GM23338 (cell line): Measurements from ENCODE around the gene HES4. TPM values are rescaled to one million over a fixed set of nuclear protein-coding genes. Genes with fewer than 3 reads are reported as not detected.

Source experiments
- ATAC-seq: fragments of 200-7000 bp; cut with Tn5 transposase; 3 replicates; pipeline ENCODE4 v1.9.1; 2020
- DNase-seq: peaks from one replicate; pipeline ENCODE4 v3.0.0-alpha.2; 2015; ENCODE audit warnings: low spot score
- H2AFZ ChIP-seq: fragments of 200-600 bp; sonication (generic); 2 replicates; pipeline ENCODE4 v1.8.0; 2016; ENCODE audit warnings: antibody characterized with exemption, mild to moderate bottlenecking, moderate library complexity
- H3F3A ChIP-seq: fragments of 200-600 bp; sonication (generic); replicated peaks from 2 replicates; pipeline ENCODE4 v1.8.0; 2017; ENCODE audit warnings: antibody characterized with exemption, mixed run types, low read depth
- H3K27ac ChIP-seq: fragments of 200-600 bp; sonication (generic); 2 replicates; pipeline ENCODE4 v1.6.1; 2016; ENCODE audit warnings: low read depth
- H3K27me3 ChIP-seq: fragments of 200-600 bp; sonication (generic); 2 replicates; pipeline ENCODE4 v1.8.0; 2016; ENCODE audit warnings: mild to moderate bottlenecking, mixed run types, moderate library complexity; ENCODE audit not compliant: insufficient read depth
- H3K36me3 ChIP-seq: fragments of 200-600 bp; sonication (generic); 2 replicates; pipeline ENCODE4 v1.8.0; 2016; ENCODE audit warnings: mild to moderate bottlenecking; ENCODE audit not compliant: insufficient read depth
- H3K4me1 ChIP-seq: fragments of 200-600 bp; sonication (generic); 2 replicates; pipeline ENCODE4 v1.8.0; 2016; ENCODE audit warnings: mild to moderate bottlenecking, moderate library complexity; ENCODE audit not compliant: insufficient read depth
- H3K4me2 ChIP-seq: fragments of 200-600 bp; sonication (generic); 2 replicates; pipeline ENCODE4 v1.7.1; 2017; ENCODE audit warnings: mixed run types
- H3K4me3 ChIP-seq: fragments of 200-600 bp; sonication (generic); 2 replicates; pipeline ENCODE4 v1.6.1; 2016; ENCODE audit warnings: mixed run types
- H3K79me2 ChIP-seq: fragments of 200-600 bp; sonication (generic); replicated peaks from 2 replicates; pipeline ENCODE4 v1.8.0; 2017; ENCODE audit warnings: mild to moderate bottlenecking; ENCODE audit not compliant: insufficient read depth
- H3K9me2 ChIP-seq: fragments of 200-600 bp; sonication (generic); 2 replicates; pipeline ENCODE4 v1.8.0; 2017; ENCODE audit not compliant: insufficient read depth
- H4K20me1 ChIP-seq: fragments of 200-600 bp; sonication (generic); replicated peaks from 2 replicates; pipeline ENCODE4 v1.8.0; 2017; ENCODE audit warnings: mild to moderate bottlenecking; ENCODE audit not compliant: insufficient read depth
- H3K27ac Mint-ChIP-seq: 2 replicates; pipeline ENCODE4 v1.8.0; 2020; ENCODE audit warnings: inconsistent platforms, mild to moderate bottlenecking, moderate library complexity, mixed read lengths
- H3K27me3 Mint-ChIP-seq: 3 replicates; pipeline ENCODE4 v1.8.0; 2022; ENCODE audit warnings: low read depth, mild to moderate bottlenecking, moderate library complexity, mixed read lengths, inconsistent platforms; ENCODE audit not compliant: insufficient read depth, poor library complexity
- H3K36me3 Mint-ChIP-seq: 3 replicates; pipeline ENCODE4 v1.8.0; 2021; ENCODE audit warnings: low read depth, mild to moderate bottlenecking, inconsistent platforms, moderate library complexity, mixed read lengths
- H3K4me1 Mint-ChIP-seq: 3 replicates; pipeline ENCODE4 v1.8.0; 2020; ENCODE audit warnings: mild to moderate bottlenecking, inconsistent platforms, mixed read lengths
- H3K4me3 Mint-ChIP-seq: 3 replicates; pipeline ENCODE4 v1.8.0; 2021; ENCODE audit warnings: moderate library complexity, mild to moderate bottlenecking, inconsistent platforms, mixed read lengths
- H3K9me3 Mint-ChIP-seq: 3 replicates; pipeline ENCODE4 v1.8.0; 2020; ENCODE audit warnings: moderate library complexity, mild to moderate bottlenecking, inconsistent platforms, mixed read lengths
- CREB1 ChIP-seq: fragments of 250-450 bp; sonication (Bioruptor Pico); IDR thresholded peaks from 2 replicates; pipeline ENCODE4 v1.5.0; 2020; ENCODE audit warnings: low read depth, mild to moderate bottlenecking, moderate library complexity
- EZH2 ChIP-seq: fragments of 200-600 bp; sonication (generic); IDR thresholded peaks from one replicate; pipeline ENCODE4 v1.8.0; 2017; ENCODE audit warnings: antibody characterized with exemption, mild to moderate bottlenecking, low read depth; ENCODE audit not compliant: unreplicated experiment
- EZH2phosphoT487 ChIP-seq: fragments of 200-600 bp; sonication (generic); IDR thresholded peaks from one replicate; pipeline ENCODE4 v1.8.1; 2018; ENCODE audit warnings: antibody characterized with exemption; ENCODE audit not compliant: unreplicated experiment
- JUNB ChIP-seq: IDR thresholded peaks from one replicate; pipeline ENCODE4 v1.6.1; 2016; ENCODE audit warnings: antibody characterized with exemption; ENCODE audit not compliant: unreplicated experiment
- NANOG ChIP-seq: IDR thresholded peaks from 2 replicates; pipeline ENCODE4 v1.6.1; 2016; ENCODE audit warnings: antibody characterized with exemption, borderline replicate concordance
- POLR2AphosphoS5 ChIP-seq: IDR thresholded peaks from 2 replicates; pipeline ENCODE4 v1.6.1; 2016; ENCODE audit warnings: antibody characterized with exemption, low read depth
- STAT1 ChIP-seq: IDR thresholded peaks from one replicate; pipeline ENCODE4 v1.6.1; 2016; ENCODE audit warnings: antibody characterized with exemption; ENCODE audit not compliant: unreplicated experiment
- polyA plus RNA-seq: library from polyadenylated mRNA; unstranded; fragments of >200 nt; fragmentation: Nextera tagmentation; extraction: Ambion mirVana; gene quantifications from 2 replicates; pipeline ENCODE4 v1.2.1, GENCODE V29; 2016
- total RNA-seq: library from RNA; depleted of rRNA; stranded (reverse); fragments of >200 nt; shearing (Covaris generic); gene quantifications from 2 replicates; pipeline ENCODE4 v1.2.3, GENCODE V29; 2014
- TF ChIP-seq, protein P1 (sequence below): fragments of 250-450 bp; sonication (Bioruptor Pico); IDR thresholded peaks from 2 replicates; pipeline ENCODE4 v1.5.0; 2020; ENCODE audit warnings: mild to moderate bottlenecking, moderate library complexity
- TF ChIP-seq, protein P2 (sequence below): IDR thresholded peaks from one replicate; pipeline ENCODE4 v1.6.1; 2018; ENCODE audit warnings: antibody characterized with exemption; ENCODE audit not compliant: unreplicated experiment
- TF ChIP-seq, protein P3 (sequence below): IDR thresholded peaks from 2 replicates; pipeline ENCODE4 v1.6.1; 2016; ENCODE audit warnings: antibody characterized with exemption

HES4 gene
- total and polyA plus RNA-seq, 2 experiments from 2014 or later = 2.3 to 6.7 TPM

DNA sequence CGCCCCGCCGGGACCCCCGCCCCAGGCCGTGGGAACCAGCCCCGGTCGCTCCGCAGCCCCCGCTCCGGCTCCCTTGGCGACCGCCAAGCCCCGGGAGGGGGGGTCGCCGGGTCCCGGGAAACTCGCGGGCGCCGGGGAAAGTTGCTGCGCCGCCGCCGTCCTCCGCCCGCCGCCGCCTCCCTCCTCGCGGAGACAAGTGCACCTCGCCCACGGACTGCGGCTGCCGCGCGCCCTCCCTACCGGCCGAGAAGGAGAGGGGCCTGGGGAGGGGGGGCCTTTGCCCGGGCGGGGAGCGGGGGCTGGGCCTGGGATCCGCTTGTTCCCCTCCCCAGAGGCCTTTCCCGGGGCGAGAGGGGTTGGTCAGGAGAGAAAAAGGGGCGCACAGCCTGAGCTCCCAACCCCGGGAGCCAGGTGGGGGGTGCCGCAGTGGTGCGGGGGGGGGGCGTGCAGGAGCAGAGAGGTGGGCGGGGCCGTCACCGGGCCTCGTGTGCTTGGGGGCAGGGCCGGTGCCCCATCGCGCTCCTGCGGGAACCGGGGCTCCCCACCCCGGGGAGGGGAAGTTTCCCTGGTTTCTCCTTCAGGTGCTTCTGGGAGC is 20.6 kb upstream of the HES4 start:
- Histone ChIP-seq H3K27me3 (peaks cover 2% of the 10 kb centered on the region; the same call in 1 of the 2 replicates), H3K79me2 (0 out of 2 replicates have a peak, but pooled peaks cover 5% of the 10 kb centered on the region), H3K4me1 (peaks cover 37% of the 10 kb centered on the region), H3K27ac (no peak overlapping the region), H2AFZ (no peak overlapping the region), H4K20me1 (0 out of 2 replicates have a peak, but pooled peaks cover 4% of the 10 kb centered on the region), H3K4me3 (peak overlapping the region; percentile 68), H3K9me2 (no peaks in the 10 kb centered on the region), H3F3A (no peaks in the 10 kb centered on the region), H3K36me3 (no peaks in the 10 kb centered on the region), H3K4me2 (peak overlapping the region; percentile 94)
- DNase-seq = peak; percentile 28
- H3K4me1 Mint-ChIP-seq = peaks cover 29% of the 10 kb centered on the region
- peak overlapping the region; percentile 67; the same call in 2 of the 3 replicates for H3K4me3 Mint-ChIP-seq
- no peak for TF ChIP-seq STAT1
- TF ChIP-seq EZH2 = no peak
- no peak for TF ChIP-seq JUNB
- TF ChIP-seq EZH2phosphoT487 = no peak
- TF ChIP-seq CREB1 (CRISPR knock-in tag) = no peak
- H3K36me3 Mint-ChIP-seq = peaks cover 20% of the 10 kb centered on the region
- H3K27me3 Mint-ChIP-seq = peaks cover 23% of the 10 kb centered on the region
- H3K9me3 Mint-ChIP-seq = no peaks in the 10 kb centered on the region; the same call in 2 of the 3 replicates
- no peak overlapping the region for H3K27ac Mint-ChIP-seq
- no peak; the same call in 2 of the 3 replicates for ATAC-seq

DNA sequence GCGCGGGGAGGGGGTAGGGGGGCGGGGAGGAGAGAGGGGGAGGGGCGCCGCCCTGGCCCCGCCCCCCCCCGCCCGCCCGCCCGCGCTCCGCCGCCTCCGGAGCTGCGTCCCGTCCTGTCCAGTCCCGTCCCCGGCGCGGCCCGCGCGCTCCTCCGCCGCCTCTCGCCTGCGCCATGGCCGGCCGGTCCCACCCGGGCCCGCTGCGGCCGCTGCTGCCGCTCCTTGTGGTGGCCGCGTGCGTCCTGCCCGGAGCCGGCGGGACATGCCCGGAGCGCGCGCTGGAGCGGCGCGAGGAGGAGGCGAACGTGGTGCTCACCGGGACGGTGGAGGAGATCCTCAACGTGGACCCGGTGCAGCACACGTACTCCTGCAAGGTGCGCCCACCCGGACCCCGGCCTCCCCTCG is 20.1 kb upstream of the HES4 start, which contains the start of gene AGRN:
Gene AGRN, plus strand, starts transcription at position 121 of the 405 bp plus-strand sequence. Its CDS starts 53 bp downstream, at position 174.
- H3F3A ChIP-seq = no peaks in the 10 kb centered on the region
- H3K9me2 ChIP-seq = no peaks in the 10 kb centered on the region
- peaks cover 20% of the 10 kb centered on the region for H3K36me3 Mint-ChIP-seq
- H3K4me2 ChIP-seq = peak within 1 kb of the TSS; percentile 94
- peaks cover 33% of the 10 kb centered on the region for H3K4me1 ChIP-seq
- no peak within 1 kb of the TSS; the same call in 1 of the 2 replicates for H2AFZ ChIP-seq
- H3K36me3 ChIP-seq = no peaks in the 10 kb centered on the region
- DNase-seq (peak; percentile 45), ATAC-seq (peak; percentile 7; the same call in 2 of the 3 replicates)
- H3K4me3 ChIP-seq = peak within 1 kb of the TSS; percentile 68
- peaks cover 27% of the 10 kb centered on the region for H3K27me3 Mint-ChIP-seq
- peaks cover 29% of the 10 kb centered on the region for H3K4me1 Mint-ChIP-seq
- 0 out of 2 replicates have a peak, but pooled peaks cover 4% of the 10 kb centered on the region for H4K20me1 ChIP-seq
- 0 out of 2 replicates have a peak, but pooled peaks cover 5% of the 10 kb centered on the region for H3K79me2 ChIP-seq
- no peak within 1 kb of the TSS for H3K27ac Mint-ChIP-seq
- H3K27ac ChIP-seq = no peak within 1 kb of the TSS
- H3K4me3 Mint-ChIP-seq = peak within 1 kb of the TSS; percentile 67
- peaks cover 2% of the 10 kb centered on the region; the same call in 1 of the 2 replicates for H3K27me3 ChIP-seq
- H3K9me3 Mint-ChIP-seq = no peaks in the 10 kb centered on the region; the same call in 2 of the 3 replicates
- TF ChIP-seq CREB1 (CRISPR knock-in tag) = no peak
- no peak for TF ChIP-seq EZH2
- TF ChIP-seq, protein P1, sequence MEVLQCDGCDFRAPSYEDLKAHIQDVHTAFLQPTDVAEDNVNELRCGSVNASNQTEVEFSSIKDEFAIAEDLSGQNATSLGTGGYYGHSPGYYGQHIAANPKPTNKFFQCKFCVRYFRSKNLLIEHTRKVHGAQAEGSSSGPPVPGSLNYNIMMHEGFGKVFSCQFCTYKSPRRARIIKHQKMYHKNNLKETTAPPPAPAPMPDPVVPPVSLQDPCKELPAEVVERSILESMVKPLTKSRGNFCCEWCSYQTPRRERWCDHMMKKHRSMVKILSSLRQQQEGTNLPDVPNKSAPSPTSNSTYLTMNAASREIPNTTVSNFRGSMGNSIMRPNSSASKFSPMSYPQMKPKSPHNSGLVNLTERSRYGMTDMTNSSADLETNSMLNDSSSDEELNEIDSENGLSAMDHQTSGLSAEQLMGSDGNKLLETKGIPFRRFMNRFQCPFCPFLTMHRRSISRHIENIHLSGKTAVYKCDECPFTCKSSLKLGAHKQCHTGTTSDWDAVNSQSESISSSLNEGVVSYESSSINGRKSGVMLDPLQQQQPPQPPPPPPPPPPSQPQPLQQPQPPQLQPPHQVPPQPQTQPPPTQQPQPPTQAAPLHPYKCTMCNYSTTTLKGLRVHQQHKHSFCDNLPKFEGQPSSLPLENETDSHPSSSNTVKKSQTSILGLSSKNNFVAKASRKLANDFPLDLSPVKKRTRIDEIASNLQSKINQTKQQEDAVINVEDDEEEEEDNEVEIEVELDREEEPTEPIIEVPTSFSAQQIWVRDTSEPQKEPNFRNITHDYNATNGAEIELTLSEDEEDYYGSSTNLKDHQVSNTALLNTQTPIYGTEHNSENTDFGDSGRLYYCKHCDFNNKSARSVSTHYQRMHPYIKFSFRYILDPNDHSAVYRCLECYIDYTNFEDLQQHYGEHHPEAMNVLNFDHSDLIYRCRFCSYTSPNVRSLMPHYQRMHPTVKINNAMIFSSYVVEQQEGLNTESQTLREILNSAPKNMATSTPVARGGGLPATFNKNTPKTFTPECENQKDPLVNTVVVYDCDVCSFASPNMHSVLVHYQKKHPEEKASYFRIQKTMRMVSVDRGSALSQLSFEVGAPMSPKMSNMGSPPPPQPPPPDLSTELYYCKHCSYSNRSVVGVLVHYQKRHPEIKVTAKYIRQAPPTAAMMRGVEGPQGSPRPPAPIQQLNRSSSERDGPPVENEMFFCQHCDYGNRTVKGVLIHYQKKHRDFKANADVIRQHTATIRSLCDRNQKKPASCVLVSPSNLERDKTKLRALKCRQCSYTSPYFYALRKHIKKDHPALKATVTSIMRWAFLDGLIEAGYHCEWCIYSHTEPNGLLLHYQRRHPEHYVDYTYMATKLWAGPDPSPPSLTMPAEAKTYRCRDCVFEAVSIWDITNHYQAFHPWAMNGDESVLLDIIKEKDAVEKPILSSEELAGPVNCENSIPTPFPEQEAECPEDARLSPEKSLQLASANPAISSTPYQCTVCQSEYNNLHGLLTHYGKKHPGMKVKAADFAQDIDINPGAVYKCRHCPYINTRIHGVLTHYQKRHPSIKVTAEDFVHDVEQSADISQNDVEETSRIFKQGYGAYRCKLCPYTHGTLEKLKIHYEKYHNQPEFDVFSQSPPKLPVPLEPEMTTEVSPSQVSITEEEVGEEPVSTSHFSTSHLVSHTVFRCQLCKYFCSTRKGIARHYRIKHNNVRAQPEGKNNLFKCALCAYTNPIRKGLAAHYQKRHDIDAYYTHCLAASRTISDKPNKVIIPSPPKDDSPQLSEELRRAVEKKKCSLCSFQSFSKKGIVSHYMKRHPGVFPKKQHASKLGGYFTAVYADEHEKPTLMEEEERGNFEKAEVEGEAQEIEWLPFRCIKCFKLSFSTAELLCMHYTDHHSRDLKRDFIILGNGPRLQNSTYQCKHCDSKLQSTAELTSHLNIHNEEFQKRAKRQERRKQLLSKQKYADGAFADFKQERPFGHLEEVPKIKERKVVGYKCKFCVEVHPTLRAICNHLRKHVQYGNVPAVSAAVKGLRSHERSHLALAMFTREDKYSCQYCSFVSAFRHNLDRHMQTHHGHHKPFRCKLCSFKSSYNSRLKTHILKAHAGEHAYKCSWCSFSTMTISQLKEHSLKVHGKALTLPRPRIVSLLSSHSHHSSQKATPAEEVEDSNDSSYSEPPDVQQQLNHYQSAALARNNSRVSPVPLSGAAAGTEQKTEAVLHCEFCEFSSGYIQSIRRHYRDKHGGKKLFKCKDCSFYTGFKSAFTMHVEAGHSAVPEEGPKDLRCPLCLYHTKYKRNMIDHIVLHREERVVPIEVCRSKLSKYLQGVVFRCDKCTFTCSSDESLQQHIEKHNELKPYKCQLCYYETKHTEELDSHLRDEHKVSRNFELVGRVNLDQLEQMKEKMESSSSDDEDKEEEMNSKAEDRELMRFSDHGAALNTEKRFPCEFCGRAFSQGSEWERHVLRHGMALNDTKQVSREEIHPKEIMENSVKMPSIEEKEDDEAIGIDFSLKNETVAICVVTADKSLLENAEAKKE (CRISPR knock-in tag) = no peak
- TF ChIP-seq, protein P2, sequence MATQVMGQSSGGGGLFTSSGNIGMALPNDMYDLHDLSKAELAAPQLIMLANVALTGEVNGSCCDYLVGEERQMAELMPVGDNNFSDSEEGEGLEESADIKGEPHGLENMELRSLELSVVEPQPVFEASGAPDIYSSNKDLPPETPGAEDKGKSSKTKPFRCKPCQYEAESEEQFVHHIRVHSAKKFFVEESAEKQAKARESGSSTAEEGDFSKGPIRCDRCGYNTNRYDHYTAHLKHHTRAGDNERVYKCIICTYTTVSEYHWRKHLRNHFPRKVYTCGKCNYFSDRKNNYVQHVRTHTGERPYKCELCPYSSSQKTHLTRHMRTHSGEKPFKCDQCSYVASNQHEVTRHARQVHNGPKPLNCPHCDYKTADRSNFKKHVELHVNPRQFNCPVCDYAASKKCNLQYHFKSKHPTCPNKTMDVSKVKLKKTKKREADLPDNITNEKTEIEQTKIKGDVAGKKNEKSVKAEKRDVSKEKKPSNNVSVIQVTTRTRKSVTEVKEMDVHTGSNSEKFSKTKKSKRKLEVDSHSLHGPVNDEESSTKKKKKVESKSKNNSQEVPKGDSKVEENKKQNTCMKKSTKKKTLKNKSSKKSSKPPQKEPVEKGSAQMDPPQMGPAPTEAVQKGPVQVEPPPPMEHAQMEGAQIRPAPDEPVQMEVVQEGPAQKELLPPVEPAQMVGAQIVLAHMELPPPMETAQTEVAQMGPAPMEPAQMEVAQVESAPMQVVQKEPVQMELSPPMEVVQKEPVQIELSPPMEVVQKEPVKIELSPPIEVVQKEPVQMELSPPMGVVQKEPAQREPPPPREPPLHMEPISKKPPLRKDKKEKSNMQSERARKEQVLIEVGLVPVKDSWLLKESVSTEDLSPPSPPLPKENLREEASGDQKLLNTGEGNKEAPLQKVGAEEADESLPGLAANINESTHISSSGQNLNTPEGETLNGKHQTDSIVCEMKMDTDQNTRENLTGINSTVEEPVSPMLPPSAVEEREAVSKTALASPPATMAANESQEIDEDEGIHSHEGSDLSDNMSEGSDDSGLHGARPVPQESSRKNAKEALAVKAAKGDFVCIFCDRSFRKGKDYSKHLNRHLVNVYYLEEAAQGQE = no peak
- no peak for TF ChIP-seq NANOG
- no peak for TF ChIP-seq EZH2phosphoT487
- TF ChIP-seq POLR2AphosphoS5 = no peak
- TF ChIP-seq STAT1 = no peak
- TF ChIP-seq, protein P3, sequence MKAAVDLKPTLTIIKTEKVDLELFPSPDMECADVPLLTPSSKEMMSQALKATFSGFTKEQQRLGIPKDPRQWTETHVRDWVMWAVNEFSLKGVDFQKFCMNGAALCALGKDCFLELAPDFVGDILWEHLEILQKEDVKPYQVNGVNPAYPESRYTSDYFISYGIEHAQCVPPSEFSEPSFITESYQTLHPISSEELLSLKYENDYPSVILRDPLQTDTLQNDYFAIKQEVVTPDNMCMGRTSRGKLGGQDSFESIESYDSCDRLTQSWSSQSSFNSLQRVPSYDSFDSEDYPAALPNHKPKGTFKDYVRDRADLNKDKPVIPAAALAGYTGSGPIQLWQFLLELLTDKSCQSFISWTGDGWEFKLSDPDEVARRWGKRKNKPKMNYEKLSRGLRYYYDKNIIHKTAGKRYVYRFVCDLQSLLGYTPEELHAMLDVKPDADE = no peak
